Renal cortex interstitium (tissue), 11 donors: Measurements from ENCODE around the gene DAZAP2. TPM values are rescaled to one million over a fixed set of nuclear protein-coding genes. Genes with fewer than 3 reads are reported as not detected.
"Not testable (repeated sequence)": the region's sequence is repeated elsewhere in the genome, so short reads cannot be mapped to it uniquely, and the experiment has no call there.

Experiments
- DNase-seq, 11 donors: peaks; one replicate each; pipeline ENCODE4 v3.0.0-alpha.2; 2013; ENCODE audit warnings: low read depth in 9 of 11, low spot score in 4 of 11; ENCODE audit errors: extremely low read depth in 1 of 11
- polyA plus RNA-seq, 3 donors: library from polyadenylated mRNA; unstranded; fragments of 120-200 nt; gene quantifications; one replicate each; pipeline ENCODE4 v1.2.1, GENCODE V29; 2013; ENCODE audit not compliant: insufficient read length in 3 of 3

DAZAP2 gene
- polyA plus RNA-seq, 3 donors = 259 to 294 (median 266) TPM

DNA sequence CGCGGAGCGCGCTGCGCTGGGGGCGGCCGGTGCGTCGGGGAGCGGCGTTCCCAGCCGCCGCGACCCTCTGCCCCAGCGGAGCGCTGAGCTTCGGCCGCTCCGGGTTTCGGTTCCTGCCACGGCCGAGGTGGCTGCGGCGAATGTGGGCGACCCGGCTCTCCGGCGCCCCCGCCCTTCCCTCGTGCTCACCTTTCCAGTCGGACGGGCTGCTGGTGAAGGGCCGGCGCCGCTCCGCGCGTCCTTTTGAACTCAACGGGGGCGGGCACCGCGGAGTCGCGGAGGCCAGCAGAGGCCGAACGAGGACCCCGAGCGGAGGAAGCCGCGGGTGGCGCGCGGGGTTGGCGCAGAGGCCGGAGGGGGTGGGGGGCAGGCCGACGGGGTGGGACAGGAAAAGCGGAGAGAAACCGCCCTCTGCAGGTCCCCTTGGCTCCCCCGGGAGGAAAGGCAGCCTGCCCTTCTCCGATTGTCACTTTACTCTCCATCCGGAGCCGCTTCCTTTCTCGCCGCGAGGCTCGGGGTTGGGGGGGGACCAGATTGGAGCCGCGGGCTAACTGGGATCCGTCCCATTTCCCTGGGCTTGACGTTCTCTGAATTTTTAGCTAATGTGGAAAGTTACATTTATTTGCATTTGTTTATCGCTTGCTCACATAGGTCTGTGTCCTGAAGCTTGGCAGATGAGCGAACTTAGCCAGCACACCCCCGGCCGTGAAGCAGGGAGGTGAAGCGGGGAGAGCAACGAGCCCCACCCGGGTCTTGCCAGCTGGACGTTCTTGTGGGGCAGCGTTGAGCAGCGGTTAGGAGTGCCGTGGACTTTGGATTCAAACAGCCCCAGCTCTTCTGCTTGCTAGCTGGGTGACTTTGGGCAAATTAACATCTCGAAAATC is 31.7 kb downstream of the DAZAP2 start, which contains the start of gene SMAGP:
Gene SMAGP (minus strand): TSS at position 349 of the 884 bp plus-strand sequence. CDS start 1,137 bp downstream, outside the sequence.
- DNase-seq = peak in 5 of 11 donors; percentile 42 to 67 (median 55)

DNA sequence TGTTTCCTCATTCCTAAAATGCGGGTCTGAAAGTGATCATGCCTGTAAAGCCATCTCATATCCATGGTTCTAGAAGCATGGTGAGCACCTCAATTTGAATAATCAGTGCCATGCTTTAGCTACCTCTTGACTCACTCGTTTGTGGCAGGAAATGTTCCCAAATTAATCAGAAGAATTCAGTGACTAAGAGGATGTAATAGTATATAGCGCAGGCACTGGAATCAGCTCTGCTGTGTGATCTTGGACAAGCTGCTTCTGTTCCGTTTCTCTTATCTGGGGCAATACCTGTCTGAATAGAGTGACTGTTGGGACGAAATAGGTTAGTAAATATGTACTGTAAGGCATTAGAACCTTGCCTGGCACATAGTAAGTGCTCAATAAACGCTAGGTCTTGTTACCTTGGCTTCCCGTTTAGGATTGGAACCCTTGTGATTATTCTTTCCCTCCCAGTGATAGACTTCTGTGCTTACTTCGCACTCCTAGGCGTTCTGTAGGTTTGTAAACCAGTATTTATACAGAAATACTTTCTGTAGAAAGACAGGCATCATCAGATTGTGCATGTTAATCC is 32.4 kb downstream of the DAZAP2 start:
- no peak for DNase-seq

GRCh38 chr12:51272810-51273209 is 34.2 kb downstream of the DAZAP2 start:
- DNase-seq = not testable (repeated sequence)

DNA sequence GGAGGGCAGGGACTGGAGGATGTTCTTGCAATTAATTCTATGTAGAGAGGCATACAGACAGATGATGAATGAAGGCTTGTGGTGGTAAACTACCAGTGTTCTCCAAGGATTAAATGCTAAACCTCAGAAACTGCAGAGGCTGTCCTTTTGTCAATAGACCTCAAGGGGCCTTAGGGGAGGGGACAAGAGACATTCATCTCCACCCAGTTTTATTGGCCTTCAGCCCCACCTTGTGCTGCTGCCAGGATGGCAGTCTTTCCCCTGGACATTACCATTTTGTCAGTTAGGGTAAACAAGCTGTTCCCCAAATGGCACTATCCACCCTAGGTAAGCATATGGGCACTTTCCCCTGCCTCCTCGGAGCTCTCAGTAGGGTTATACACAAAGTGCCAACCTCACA is 36.5 kb downstream of the DAZAP2 start:
- no peak for DNase-seq

DNA sequence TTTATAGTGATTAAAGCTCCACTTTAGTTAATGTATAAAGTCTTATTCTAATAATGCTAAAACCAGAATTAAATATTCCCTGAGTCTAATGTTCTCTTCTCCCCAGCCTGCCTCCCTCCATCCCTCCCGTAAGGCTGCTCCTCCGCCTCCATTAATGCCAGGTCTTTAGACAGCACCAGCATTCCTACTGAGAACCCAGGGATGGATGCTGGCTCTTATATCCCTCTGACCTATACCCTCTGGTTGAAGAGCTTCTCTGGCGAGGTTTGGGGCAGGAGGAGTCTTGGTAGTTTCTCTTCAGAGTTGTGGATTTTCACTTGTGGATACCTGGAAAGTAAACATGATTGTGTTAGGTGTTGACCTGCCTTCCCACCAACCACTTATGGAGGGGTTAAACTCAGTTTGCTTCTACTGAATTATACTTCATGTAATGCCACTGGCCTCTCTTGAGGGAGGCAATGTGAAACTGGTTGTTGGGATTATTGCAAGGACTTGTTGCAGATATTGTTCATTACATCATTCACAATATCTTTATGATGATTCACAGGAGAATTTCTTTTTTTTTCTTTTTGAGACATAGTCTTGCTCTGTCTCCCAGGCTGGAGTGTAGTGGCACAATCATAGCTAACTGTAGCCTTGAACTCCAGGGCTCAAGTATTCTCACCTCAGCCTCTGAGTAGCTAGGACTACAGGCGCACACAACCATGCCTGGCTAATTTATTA is 42.7 kb downstream of the DAZAP2 start:
- DNase-seq = no peak

DNA sequence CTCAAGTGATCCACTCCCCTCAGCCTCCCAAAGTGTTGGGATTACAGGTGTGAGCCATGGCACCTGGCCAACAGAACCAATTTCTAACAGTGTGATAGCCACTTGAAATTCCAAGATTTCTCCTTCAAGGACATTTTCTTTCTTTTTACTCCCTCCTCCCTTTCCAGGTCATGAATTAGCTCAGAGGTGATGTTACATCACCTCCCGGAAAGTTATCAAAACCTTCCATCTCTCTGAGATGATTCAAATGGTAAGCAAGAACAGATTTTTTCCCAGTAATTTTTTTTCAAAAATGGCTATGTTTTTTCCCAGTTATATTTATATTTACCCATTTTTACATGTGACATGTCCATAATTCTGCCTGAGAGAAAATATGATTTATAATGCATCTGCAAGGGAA is 47.2 kb downstream of the DAZAP2 start:
- no peak for DNase-seq

GRCh38 chr12:51291603-51292513 is 53.2 kb downstream of the DAZAP2 start:
- DNase-seq = not testable (repeated sequence)

Other genes starting within 250 kb of the DAZAP2 start
- gene SLC11A2, start 212.4 kb upstream of the DAZAP2 start, polyA plus RNA-seq = 10 to 100 TPM; 46.5 to 75.7 (median 59.2) TPM
- 100 to 1,000 TPM in 2 of 3 donors, 10 to 100 TPM in 1; 86.9 to 151 (median 130) TPM for gene LETMD1, start 190.5 kb upstream of the DAZAP2 start, polyA plus RNA-seq
- gene CSRNP2, start 155.2 kb upstream of the DAZAP2 start, polyA plus RNA-seq = 10 to 100 TPM; 35.7 to 37.8 (median 36.2) TPM
- 10 to 100 TPM; 53.0 to 55.1 (median 54.1) TPM for gene TFCP2, start 65.7 kb upstream of the DAZAP2 start, polyA plus RNA-seq
- gene POU6F1, start 20.8 kb upstream of the DAZAP2 start, polyA plus RNA-seq = 10 to 100 TPM in 1 of 3 donors, 1 to 10 TPM in 2; 7.1 to 14.0 (median 8.0) TPM
- gene SMAGP, start 31.6 kb downstream of the DAZAP2 start, polyA plus RNA-seq = 10 to 100 TPM; 19.2 to 21.5 (median 20.0) TPM
- gene BIN2, start 85.3 kb downstream of the DAZAP2 start, polyA plus RNA-seq = 1 to 10 TPM; 2.3 to 3.9 (median 3.2) TPM
- not detected for gene CELA1, start 107.9 kb downstream of the DAZAP2 start, polyA plus RNA-seq
- gene GALNT6, start 152.6 kb downstream of the DAZAP2 start, polyA plus RNA-seq = 1 to 10 TPM; 5.0 to 7.0 (median 5.8) TPM
- gene SLC4A8, start 186.0 kb downstream of the DAZAP2 start, polyA plus RNA-seq = 1 to 10 TPM; 3.2 to 4.9 (median 4.1) TPM